Keratinocyte (primary cell): ENCODE data around the gene SPRR2E. TPM values are rescaled to one million over a fixed set of nuclear protein-coding genes. Genes with fewer than 3 reads are reported as not detected.

ENCODE experiments used
- DNase-seq: peaks from one replicate; pipeline ENCODE4 v3.0.0-alpha.2; 2011; ENCODE audit warnings: low read depth, missing footprints, low spot score
- FAIRE-seq: peaks from 2 replicates; lab custom pipeline; 2011; peaks lifted over from hg19 to GRCh38; lab: Jason Lieb, UNC
- H2AFZ ChIP-seq: 2 replicates; pipeline ENCODE4 v1.6.0; 2012; ENCODE audit warnings: low read length, control low read depth, inconsistent platforms; ENCODE audit not compliant: control insufficient read depth
- H3K27ac ChIP-seq: 2 replicates; pipeline ENCODE4 v1.5.1; 2011; ENCODE audit warnings: low read length; ENCODE audit not compliant: control insufficient read depth, insufficient read depth
- H3K27me3 ChIP-seq: 3 replicates; pipeline ENCODE4 v1.6.0; 2011; ENCODE audit warnings: low read length; ENCODE audit not compliant: control insufficient read depth, insufficient read depth; ENCODE audit errors: extremely low read depth
- H3K36me3 ChIP-seq, 2 experiments: 2 replicates in 1 of 2; 3 replicates in 1 of 2; pipeline ENCODE4 v1.5.1; 2011; ENCODE audit warnings: low read length in 2 of 2, mild to moderate bottlenecking in 1 of 2; ENCODE audit not compliant: control insufficient read depth in 2 of 2, insufficient read depth in 2 of 2; ENCODE audit errors: extremely low read depth in 1 of 2
- H3K4me1 ChIP-seq: 3 replicates; pipeline ENCODE4 v1.5.1; 2011; ENCODE audit warnings: low read length; ENCODE audit not compliant: control insufficient read depth, insufficient read depth; ENCODE audit errors: extremely low read depth
- H3K4me2 ChIP-seq: 3 replicates; pipeline ENCODE4 v1.6.0; 2011; ENCODE audit warnings: low read depth, low read length; ENCODE audit not compliant: control insufficient read depth, insufficient read depth; ENCODE audit errors: extremely low read depth
- H3K4me3 ChIP-seq, 3 experiments: fragments of 200-600 bp in 1 of 3; sonication (generic) in 1 of 3; 2 replicates in 2 of 3; 3 replicates in 1 of 3; pipeline ENCODE4 v1.5.1; 2011 to 2016; ENCODE audit warnings: low read length in 3 of 3, mild to moderate bottlenecking in 3 of 3, control low read depth in 2 of 3, inconsistent platforms in 1 of 3, low read depth in 1 of 3, mixed read lengths in 1 of 3, mixed run types in 1 of 3, moderate library complexity in 1 of 3; ENCODE audit not compliant: control insufficient read depth in 2 of 3, insufficient read depth in 2 of 3; ENCODE audit errors: extremely low read depth in 1 of 3
- H3K79me2 ChIP-seq: 2 replicates; pipeline ENCODE4 v1.6.0; 2012; ENCODE audit warnings: low read length; ENCODE audit not compliant: control insufficient read depth, insufficient read depth
- H3K9ac ChIP-seq: 3 replicates; pipeline ENCODE4 v1.6.0; 2011; ENCODE audit warnings: low read length; ENCODE audit not compliant: control insufficient read depth, insufficient read depth; ENCODE audit errors: extremely low read depth
- H3K9me1 ChIP-seq: 3 replicates; pipeline ENCODE4 v1.6.0; 2011; ENCODE audit warnings: low read length; ENCODE audit not compliant: control insufficient read depth, insufficient read depth; ENCODE audit errors: extremely low read depth
- H3K9me3 ChIP-seq: 2 replicates; pipeline ENCODE4 v1.5.1; 2012; ENCODE audit warnings: low read depth, low read length; ENCODE audit not compliant: control insufficient read depth
- H4K20me1 ChIP-seq: 3 replicates; pipeline ENCODE4 v1.6.0; 2011; ENCODE audit warnings: low read length; ENCODE audit not compliant: control insufficient read depth, insufficient read depth; ENCODE audit errors: extremely low read depth
- EZH2 ChIP-seq: IDR thresholded peaks from one replicate; pipeline ENCODE4 v1.6.1; 2012; ENCODE audit warnings: inconsistent platforms, mild to moderate bottlenecking, low read length, moderate library complexity
- dilution Hi-C: fragments of 300-500 bp; cut with MboI; formaldehyde crosslinking; loops from one replicate; pipeline ENCODE4 v1.7.0; 2020; ENCODE audit warnings: low sequenced_read_pairs; ENCODE audit not compliant: extremely low pct_ligation_motif_present
- polyA plus RNA-seq, 5 experiments: library from polyadenylated mRNA; depleted of rRNA in 3 of 5; stranded (reverse) in 3 of 5; stranded (forward) in 1 of 5; unstranded in 1 of 5; fragments of >200 nt; gene quantifications; 1 replicate in 1 of 5; 2 replicates in 3 of 5; 3 replicates in 1 of 5; pipeline versions ENCODE4 v1.2.1 to v1.2.3, GENCODE V29; 2011 to 2012; ENCODE audit warnings: missing spikeins in 2 of 5, low read depth in 1 of 5, low replicate concordance in 1 of 5
- TF ChIP-seq, protein P1 (sequence below), 3 experiments: IDR thresholded peaks in 1 of 3; conservative IDR thresholded peaks in 1 of 3; optimal IDR thresholded peaks in 1 of 3; 2 replicates in 2 of 3; 3 replicates in 1 of 3; pipeline versions ENCODE3 to v1.5.1; 2011; ENCODE audit warnings: low read length in 3 of 3, mild to moderate bottlenecking in 3 of 3, moderate library complexity in 2 of 3, control low read depth in 1 of 3, inconsistent platforms in 1 of 3; ENCODE audit not compliant: insufficient read depth in 2 of 3; ENCODE audit errors: extremely low read depth in 1 of 3

Gene SPRR2E
- polyA plus RNA-seq, 1 donor (not counting 4 experiments of a cell fraction or from before 2014, with no cell fraction given) = 10.5 TPM

DNA sequence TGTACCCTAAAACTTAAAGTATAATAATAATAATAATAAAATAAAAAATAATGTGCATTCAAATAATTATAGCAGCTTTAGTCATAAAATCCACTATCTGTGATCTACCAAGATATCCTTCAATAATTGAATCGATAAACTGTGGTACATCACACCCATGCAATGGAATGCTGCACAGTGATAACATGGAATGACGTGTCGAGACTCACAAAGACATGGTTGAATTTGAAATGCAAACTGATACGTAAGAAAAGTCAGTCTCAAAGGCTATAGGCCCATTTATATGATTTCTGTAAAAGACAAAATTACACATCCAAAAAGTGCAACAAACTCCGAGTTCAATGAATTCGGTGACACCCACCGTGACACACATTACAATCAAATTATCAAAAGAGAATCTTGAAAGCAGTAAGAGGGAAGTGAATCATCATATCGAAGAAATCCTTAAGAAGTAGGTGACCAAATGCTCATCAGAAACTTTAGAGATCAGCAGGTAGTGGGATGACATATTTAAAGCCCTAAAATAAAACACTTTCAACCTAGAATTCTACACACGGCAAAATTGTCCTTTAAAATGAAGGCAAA lies 5.2 kb upstream of the SPRR2E start:
- peak overlapping the region; percentile 62 for H3K4me2 ChIP-seq
- peak overlapping the region; percentile 53 for H2AFZ ChIP-seq

DNA sequence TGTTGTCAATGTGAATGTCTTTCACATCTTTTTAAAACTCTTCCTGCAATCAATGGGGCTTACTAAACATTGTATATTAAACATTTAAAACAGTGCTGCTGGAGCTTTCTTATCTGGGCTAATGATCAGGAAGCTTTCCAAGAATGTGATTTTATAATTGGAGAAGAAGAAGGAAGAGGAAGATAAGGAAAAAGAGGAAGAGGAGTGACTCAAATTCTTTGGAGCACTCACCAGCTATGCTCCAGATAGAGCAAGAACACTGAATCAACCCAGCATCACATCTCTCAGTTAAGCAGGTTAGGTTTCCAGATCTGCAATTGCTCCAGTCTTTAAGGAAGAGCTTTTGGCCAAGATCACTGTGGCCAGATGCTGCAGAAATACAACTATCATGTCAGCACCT lies 1.4 kb upstream of the SPRR2E start:
- H3K4me2 ChIP-seq = no peak overlapping the region
- FAIRE-seq = peak; percentile 62
- H2AFZ ChIP-seq = no peak overlapping the region
- dilution Hi-C loops = no loop called here
- no peaks in the 10 kb centered on the region for H4K20me1 ChIP-seq
- H3K9ac ChIP-seq = no peak overlapping the region
- no peak overlapping the region for H3K27ac ChIP-seq
- H3K9me1 ChIP-seq = no peaks in the 10 kb centered on the region
- no peak for DNase-seq
- H3K4me1 ChIP-seq = peaks cover 30% of the 10 kb centered on the region
- H3K4me3 ChIP-seq = no peak overlapping the region
- no peaks in the 10 kb centered on the region for H3K27me3 ChIP-seq
- TF ChIP-seq, protein P1, sequence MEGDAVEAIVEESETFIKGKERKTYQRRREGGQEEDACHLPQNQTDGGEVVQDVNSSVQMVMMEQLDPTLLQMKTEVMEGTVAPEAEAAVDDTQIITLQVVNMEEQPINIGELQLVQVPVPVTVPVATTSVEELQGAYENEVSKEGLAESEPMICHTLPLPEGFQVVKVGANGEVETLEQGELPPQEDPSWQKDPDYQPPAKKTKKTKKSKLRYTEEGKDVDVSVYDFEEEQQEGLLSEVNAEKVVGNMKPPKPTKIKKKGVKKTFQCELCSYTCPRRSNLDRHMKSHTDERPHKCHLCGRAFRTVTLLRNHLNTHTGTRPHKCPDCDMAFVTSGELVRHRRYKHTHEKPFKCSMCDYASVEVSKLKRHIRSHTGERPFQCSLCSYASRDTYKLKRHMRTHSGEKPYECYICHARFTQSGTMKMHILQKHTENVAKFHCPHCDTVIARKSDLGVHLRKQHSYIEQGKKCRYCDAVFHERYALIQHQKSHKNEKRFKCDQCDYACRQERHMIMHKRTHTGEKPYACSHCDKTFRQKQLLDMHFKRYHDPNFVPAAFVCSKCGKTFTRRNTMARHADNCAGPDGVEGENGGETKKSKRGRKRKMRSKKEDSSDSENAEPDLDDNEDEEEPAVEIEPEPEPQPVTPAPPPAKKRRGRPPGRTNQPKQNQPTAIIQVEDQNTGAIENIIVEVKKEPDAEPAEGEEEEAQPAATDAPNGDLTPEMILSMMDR (optimal IDR thresholded peaks at IDR 0.05 in 1 of 3, IDR thresholded peaks at IDR 0.05 in 1 of 3, conservative IDR thresholded peaks at IDR 0.05 in 1 of 3; ENCODE audit: extremely low read depth in 1 of 3, insufficient read depth in 2 of 3, low read length in 3 of 3) = no peak
- H3K9me3 ChIP-seq = no peaks in the 10 kb centered on the region
- no peaks in the 10 kb centered on the region for H3K79me2 ChIP-seq
- no peaks in the 10 kb centered on the region for H3K36me3 ChIP-seq

More for the DNA sequence above, 5.2 kb upstream of the SPRR2E start:
- no peaks in the 10 kb centered on the region for H3K36me3 ChIP-seq
- peak overlapping the region; percentile 96 for H3K27ac ChIP-seq
- H3K9me1 ChIP-seq = no peaks in the 10 kb centered on the region
- FAIRE-seq = peak; percentile 84
- no peaks in the 10 kb centered on the region for H3K79me2 ChIP-seq
- H4K20me1 ChIP-seq = no peaks in the 10 kb centered on the region
- peak; percentile 65 for DNase-seq
- H3K4me1 ChIP-seq = peaks cover 33% of the 10 kb centered on the region
- no peak for TF ChIP-seq EZH2
- TF ChIP-seq, protein P1 (optimal IDR thresholded peaks at IDR 0.05 in 1 of 3, IDR thresholded peaks at IDR 0.05 in 1 of 3, conservative IDR thresholded peaks at IDR 0.05 in 1 of 3; ENCODE audit: extremely low read depth in 1 of 3, insufficient read depth in 2 of 3, low read length in 3 of 3) = no peak
- no peak overlapping the region for H3K4me3 ChIP-seq
- H3K27me3 ChIP-seq = no peaks in the 10 kb centered on the region
- H3K9ac ChIP-seq = peak overlapping the region; percentile 48
- dilution Hi-C loops = no loop called here
- no peaks in the 10 kb centered on the region for H3K9me3 ChIP-seq
